ENCODE data around the gene FAM3D.

GRCh38 chr3:58585005-58585786 is 81.4 kb downstream of the FAM3D start:
- no peak for TF ChIP-seq ZSCAN20 (CRISPR knock-in tag; IDR thresholded peaks at IDR 0.05)
- TF ChIP-seq HOXA7 (CRISPR knock-in tag; IDR thresholded peaks at IDR 0.05) = no peak
- no peak for TF ChIP-seq CEBPB (IDR thresholded peaks at IDR 0.05)
- peak; percentile 31; the same call in 2 of the 3 replicates for TF ChIP-seq CTCF (IDR thresholded peaks at IDR 0.05)
- no peak for TF ChIP-seq FOSL2 (IDR thresholded peaks at IDR 0.05)
- no peak for TF ChIP-seq FOSL2 (CRISPR knock-in tag; IDR thresholded peaks at IDR 0.05)
- TF ChIP-seq RAD21 (conservative IDR thresholded peaks at IDR 0.05 in 1 of 2, IDR thresholded peaks at IDR 0.05 in 1 of 2) = peak in 1 of 2 experiments; percentile 17; a peak in 2 of 5 replicates
- TF ChIP-seq KDM5A (IDR thresholded peaks at IDR 0.05) = no peak
- no peak for TF ChIP-seq SREBF2 (IDR thresholded peaks at IDR 0.05)
- no peak for TF ChIP-seq POLR2A (IDR thresholded peaks at IDR 0.05; ENCODE audit: low read length)
- TF ChIP-seq HDAC2 (IDR thresholded peaks at IDR 0.05) = no peak
- no peak for TF ChIP-seq MAFK (IDR thresholded peaks at IDR 0.05; ENCODE audit: partially characterized antibody)
- TF ChIP-seq EP300 (IDR thresholded peaks at IDR 0.05) = no peak

Measured in A549 (cell line).